Measurements from ENCODE around the gene GDAP2.

GDAP2 gene

GRCh38 chr1:117841117-117841650, 88.2 kb downstream of the GDAP2 start:
- no peak for DNase-seq (ENCODE audit: low read depth)

GRCh38 chr1:117838911-117839310, 90.5 kb downstream of the GDAP2 start:
- peak; percentile 43 for DNase-seq (ENCODE audit: low read depth)

DNA sequence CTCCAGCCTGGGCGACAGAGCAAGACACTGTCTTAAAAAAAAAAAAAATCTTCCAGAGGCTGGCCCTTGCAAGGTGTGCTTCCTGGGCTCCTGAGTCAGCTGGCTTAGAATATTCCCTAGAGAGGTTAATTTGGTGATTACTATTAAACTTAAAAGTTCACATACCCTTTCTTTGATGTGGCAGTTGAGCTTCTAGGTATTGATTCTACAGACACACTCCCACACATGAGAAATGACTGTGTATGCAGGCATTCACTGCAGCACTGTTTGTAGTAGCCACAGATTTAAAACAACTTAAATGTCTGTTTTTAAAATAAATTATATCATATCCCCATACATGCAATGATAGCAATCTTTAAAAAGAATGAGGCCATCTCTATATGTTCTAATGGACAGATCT, 93.4 kb downstream of the GDAP2 start:
- no peak for DNase-seq (ENCODE audit: low read depth)

- no peak for DNase-seq (ENCODE audit: low read depth)
These were observed 95.0 kb downstream of the GDAP2 start for GRCh38 chr1:117834416-117834815.

DNA sequence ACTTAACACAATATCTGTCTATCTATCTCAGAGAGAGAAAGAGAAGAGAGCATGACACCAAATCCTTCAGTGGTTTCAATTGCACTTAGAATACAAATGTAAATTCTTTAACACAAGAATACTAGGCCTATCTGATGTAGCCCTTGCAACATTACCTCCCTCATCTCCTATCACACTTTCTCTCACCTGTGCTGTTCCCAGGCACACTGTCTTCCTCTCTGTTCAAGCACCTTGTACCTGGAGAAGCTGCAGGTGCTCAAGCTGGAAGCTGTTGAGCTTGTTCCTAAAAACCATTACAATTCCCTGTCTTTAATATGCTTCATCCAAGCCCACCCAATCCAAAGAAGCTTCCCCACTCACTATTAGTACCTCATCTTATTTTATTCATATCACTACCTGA, 97.0 kb downstream of the GDAP2 start:
- DNase-seq (ENCODE audit: low read depth) = no peak

DNA sequence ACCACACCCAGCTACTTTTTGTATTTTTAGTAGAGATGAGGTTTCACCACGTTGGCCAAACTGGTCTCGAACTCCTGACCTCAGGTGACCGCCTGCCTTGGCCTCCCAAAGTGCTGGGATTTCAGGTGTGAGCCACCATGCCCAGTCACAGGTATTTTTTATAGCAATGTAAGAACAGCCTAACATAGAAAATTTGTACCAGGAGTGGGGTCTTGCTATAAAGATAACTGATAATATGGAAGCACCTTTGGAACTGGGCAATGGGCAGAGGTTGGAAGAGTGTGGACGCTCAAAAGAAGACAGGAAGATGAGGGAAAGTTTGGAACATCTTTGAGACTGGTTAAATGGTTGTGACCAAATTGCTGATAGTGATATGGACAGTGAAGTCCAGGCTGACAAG, 99.2 kb downstream of the GDAP2 start:
- no peak for DNase-seq (ENCODE audit: low read depth)

- DNase-seq (ENCODE audit: low read depth) = peak; percentile 93
These were observed 101.2 kb downstream of the GDAP2 start for GRCh38 chr1:117828201-117828600.

DNA sequence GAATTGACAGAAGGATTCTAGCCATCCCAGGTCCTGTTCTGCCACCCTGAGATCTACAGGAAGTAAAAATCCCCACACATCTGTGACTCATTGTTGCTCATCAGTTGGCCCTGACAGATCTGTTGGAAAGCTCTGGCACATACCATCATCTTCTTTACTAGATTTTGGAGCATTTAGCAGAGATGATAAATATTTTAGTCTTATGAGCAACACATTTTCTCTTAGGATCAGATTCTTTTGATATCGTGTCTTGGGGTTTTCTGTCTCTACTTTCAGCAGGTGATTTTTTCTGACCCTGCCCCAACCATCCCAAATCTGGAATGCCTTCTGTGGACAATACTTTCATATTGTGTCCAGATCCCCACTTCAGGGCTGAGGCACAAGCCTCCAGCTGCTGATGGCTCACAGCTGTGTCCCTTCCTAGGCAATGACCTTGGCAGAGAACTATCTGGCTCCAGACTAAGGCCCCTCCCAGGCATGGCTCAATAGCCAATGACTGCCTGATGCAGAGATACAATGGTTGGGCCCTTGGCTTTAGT, 102.8 kb downstream of the GDAP2 start:
- DNase-seq (ENCODE audit: low read depth) = peak; percentile 80

GRCh38 chr1:117826119-117826518, 103.3 kb downstream of the GDAP2 start:
- no peak for DNase-seq (ENCODE audit: low read depth)

GRCh38 chr1:117825414-117825813, 104.0 kb downstream of the GDAP2 start:
- no peak for DNase-seq (ENCODE audit: low read depth)

GRCh38 chr1:117824616-117825015, 104.8 kb downstream of the GDAP2 start:
- no peak for DNase-seq (ENCODE audit: low read depth)

DNA sequence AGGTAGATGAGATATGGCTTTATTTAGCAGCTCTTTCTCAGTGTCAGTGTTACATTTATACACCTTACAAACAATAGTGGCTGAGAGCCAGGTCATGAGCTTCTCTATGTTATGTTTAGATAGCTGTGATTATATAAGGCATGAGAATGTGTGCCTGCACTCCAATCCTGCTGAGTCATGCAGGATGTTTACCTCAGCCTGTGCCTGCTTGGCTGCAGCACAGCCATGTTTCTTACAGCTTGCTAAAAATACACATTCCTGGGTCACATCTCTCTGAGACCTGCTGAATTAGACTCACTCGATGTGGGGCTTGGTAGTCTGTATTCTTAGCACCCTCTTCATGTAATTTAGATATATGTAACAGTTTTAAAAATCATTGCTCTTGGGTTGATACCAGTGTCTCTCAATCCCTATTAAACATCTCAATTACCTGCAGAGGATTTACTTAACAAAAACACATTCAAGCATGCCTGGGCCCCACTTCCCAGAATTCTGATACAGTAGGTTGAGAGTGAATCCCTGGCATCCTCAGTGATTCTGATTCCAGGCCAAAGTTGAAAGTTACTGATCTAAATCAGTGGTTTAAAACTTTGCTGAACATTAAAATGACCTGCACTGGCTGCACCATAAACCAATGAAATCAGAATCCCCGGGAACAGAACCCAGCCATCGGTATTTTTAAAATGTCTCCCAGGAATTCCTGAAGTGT, 107.5 kb downstream of the GDAP2 start:
- DNase-seq (ENCODE audit: low read depth) = peak; percentile 28

DNA sequence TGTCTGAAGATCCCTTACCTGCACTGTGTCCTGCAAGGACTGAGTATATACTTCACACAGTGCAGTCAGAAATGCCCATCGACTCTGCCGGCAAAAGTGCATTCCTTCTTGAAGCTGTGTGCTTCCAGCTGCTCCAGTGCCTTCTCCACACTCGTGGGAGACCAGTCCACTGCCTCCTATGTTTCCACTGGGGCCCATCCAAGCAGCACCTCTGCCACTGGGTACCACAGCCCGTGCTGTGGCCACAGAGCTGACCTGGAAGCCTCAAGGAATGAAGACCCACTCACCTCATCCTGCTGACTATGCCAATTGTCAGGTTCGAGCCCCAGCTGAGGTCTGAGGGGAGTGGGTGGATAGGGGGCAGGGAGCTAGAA, 108.1 kb downstream of the GDAP2 start:
- no peak for DNase-seq (ENCODE audit: low read depth)

GRCh38 chr1:117820694-117821381, 108.6 kb downstream of the GDAP2 start:
- DNase-seq (ENCODE audit: low read depth) = no peak

- DNase-seq (ENCODE audit: low read depth) = no peak
These were observed 109.3 kb downstream of the GDAP2 start for GRCh38 chr1:117820096-117820495.

GRCh38 chr1:117819301-117819700, 110.1 kb downstream of the GDAP2 start:
- no peak for DNase-seq (ENCODE audit: low read depth)

GRCh38 chr1:117818456-117818855, 111.0 kb downstream of the GDAP2 start:
- no peak for DNase-seq (ENCODE audit: low read depth)

DNA sequence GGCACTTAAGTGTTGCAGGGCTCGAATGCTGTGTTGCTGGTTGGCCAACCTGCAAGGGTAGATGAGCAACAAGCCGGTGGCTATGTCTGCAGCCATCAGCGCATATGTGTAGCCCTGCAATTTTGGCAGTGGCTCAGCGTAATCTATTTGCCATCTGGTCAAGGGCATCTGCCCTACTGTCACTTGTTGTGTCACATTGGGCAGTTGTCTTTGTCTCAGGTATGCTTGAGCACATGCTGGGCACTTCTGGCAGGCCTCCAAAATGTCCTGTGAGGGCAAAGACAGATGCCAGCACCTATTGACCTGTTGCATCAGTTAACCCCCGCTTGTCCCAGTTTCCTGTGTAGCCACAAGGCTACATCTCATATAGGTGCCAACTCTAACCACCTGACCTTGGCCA, 111.8 kb downstream of the GDAP2 start:
- no peak for DNase-seq (ENCODE audit: low read depth)

GRCh38 chr1:117815926-117816325, 113.5 kb downstream of the GDAP2 start:
- no peak for DNase-seq (ENCODE audit: low read depth)

DNA sequence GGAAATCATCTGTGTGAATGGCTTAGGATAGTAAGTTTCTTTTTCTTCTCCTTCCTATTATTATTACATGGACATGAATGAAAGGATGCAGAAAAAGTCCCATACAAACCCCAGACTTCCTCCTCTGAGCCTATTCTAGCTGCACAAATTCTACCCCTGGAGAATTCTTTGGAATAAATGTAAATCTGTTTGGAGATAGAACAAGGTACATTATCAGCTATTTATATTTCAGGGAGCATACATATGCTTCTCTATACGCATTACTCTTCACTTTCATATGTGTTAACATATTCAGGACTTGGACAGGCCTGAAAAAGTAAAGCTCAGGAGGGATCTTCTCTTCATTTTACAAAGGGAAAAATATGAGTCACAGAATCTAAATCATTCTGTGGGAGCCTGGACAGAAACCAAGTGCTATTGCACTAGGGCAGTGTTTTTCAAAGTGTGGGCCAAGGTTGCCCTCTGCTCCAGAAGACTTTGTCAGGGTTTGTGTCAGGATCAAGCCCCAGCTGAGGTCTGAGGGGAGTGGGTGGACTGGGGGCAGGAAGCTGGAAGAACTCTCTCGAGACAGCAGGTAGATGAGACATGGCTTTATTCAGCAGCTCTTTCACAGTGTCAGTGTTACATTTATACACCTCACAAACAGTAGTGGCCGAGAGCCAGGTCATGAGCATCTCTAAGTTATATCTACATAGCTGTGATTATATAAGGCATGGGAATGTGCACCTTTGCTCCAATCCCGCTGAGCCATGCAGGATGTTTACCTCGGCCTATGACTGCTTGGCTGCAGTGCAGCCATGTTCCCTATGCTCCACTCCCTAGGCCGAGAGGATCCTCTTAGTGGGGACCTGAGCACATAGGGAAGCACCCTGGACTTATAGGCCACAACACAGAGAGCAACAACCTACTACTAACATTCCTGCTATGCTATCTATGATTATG, 114.3 kb downstream of the GDAP2 start:
- DNase-seq (ENCODE audit: low read depth) = peak; percentile 49
